NCI-H1436 (cell line): Measurements from ENCODE around the gene TMIGD3.

Experiments used
- DNase-seq: peaks from one replicate; lab custom pipeline; 2025; lab: John Stamatoyannopoulos, UW

TMIGD3 gene

DNA sequence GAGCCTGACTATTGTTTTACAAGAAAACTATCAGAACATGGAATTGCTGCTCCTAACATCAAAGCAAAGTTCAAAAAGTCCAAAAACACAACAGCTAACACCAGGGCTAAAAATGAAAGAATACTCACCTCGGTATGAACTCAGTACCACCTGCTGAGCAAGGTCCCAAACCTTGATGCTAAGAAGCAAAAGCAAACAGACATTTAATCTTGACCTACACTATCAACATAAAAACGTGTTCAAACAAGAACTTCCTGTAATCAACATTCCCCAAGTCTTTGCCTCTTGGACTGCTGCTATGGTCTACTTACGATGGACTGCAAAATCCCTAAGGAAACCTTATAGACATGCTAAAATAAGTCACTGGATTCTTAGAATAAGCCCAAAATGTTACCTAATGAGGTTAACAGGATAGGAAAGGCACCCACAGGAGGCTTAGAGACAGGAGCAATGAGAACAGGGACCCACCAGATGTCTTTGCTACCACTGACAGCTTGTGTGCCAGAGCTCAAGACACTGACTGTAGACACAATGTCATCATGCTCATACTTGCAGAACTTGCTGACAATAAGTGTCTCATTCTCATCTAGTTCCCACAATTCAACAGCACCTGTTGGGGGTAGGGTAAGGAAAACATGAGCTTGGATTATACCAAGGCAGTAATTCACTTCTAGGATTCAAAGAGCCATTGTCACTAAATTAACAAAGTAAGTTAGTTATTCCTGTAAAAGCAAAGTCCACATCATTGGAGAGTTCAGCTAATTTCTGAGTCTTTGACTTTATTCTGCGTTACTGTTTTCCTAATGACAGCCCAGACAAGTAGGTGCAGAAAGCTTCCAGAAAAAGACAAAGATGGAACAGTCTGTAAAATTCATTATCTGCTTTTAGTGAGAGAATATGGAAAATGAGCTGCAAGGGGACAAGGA lies 56.2 kb downstream of the TMIGD3 start:
- no peak for DNase-seq

DNA sequence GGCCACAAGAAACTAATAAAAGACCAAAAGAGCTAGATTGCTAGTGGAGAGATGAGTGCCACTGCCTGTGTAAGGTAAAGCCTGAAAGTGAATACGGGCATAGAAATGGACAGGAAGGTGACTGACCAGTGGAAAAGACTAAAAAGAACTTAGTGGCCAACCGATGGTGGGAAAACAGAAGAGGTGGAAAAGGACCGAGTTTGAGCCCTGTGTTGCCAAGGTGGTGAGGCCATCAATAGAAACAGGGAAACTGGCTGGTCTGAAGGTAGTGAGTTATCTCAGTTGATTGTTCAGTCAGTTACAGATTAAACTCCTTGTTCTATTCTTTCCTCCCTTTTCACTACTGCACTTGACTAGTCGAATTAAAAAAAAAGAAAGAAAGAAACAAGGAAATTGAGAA lies 56.9 kb downstream of the TMIGD3 start:
- no peak for DNase-seq

DNA sequence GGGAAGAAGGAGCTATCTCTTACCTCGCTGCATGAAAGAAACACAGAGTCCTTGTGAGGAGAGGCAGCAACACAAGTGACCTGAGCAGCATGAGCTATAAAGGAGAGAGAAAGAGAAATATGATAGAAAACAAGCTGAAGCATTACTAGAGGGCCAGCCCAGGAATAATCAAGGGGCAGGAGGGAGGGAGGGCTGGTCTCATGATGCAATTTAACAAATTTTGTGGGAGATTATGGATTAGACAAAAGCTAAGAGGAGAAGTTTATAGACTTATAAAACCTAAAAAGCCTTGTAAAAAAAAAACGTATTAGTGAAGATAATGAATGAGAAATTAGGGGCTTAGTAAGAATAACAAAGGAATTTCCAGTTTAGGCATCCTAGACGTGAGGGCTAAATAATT lies 59.4 kb downstream of the TMIGD3 start:
- no peak for DNase-seq

DNA sequence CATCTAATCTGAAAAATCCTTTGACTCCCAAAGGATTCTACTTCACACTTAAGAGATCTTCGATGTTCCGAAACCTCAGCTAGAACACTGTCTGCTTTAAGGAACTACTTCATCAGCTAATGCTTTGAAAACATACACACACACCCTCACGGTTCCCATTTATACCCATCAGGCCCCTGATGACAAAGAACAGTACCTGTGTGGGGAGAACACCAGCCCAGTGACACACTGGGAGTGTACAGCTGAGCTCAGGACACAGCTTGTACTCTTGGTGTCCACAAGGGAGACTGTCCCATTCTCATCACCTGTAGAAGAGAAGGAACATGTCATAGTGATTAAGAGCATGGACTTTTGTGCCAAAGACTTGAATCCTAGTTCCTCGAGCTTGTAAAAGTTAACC lies 61.0 kb downstream of the TMIGD3 start:
- DNase-seq: no peak

DNA sequence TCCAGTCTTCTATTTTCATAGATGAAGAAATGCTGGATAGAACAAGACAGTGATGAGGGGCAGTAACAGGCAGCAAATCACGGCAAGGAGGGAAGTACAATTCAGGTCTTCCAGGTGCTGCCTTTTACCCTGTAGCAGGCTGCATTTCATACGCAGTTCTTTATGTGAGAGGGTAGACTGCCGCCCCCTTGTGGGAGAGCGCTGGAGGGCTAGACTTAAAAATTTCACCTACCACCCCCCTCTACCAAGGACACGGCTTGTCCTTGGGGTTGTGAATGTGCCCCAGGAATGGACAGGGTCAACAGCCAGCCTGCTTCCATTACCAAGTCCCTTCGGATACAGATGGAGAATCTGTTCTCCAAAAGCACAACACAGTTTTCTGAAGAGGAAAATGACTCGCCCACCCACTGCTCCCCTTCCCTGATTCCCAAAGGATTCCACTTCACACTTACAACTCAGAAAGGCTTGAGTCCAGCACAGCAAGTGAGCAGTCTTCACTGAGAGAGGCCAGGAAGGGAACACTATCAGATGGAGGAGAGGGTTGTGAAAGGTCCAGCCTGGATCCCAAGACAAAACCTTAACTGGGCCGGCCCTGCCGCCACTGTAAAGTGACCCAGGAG lies 61.8 kb downstream of the TMIGD3 start:
- no peak for DNase-seq

DNA sequence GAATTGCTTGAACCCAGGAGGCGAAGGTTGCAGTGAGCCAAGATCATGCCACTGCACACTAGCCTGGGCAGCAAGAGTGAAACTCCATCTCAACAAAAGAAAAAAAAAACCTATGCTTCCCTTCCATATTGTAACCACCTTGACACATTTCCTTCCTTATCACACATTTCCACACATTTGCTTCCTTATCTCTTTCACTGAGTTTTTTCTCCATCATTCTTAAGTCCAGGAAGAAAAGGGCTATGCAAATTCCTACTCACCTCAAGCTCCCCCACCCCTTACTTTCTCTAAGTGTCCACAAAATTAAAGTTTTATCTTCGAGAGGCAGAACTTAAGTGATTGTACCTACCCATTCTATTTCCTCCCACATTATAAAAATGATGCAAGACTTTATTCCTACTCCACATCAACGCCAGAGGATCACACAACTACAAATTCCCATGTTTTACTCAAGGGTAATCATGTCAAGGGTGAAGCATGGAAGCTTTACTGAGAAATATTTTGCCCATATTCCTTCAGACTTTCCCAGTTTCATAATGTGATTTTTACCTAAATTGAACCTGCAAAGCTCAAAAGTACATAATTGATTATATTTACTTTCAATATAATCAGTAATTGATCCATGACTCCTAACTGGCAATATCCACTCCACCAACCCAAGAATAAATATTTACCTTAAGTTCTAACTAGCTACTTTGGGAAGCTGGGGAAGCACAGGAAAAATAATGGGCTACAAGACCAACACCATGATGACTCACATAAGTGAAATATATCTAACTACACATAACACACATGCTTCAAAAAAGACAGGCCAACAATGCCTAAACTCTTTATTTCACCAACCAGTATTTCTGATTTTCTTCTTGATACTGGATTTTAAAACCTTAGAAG lies 63.7 kb downstream of the TMIGD3 start:
- no peak for DNase-seq

DNA sequence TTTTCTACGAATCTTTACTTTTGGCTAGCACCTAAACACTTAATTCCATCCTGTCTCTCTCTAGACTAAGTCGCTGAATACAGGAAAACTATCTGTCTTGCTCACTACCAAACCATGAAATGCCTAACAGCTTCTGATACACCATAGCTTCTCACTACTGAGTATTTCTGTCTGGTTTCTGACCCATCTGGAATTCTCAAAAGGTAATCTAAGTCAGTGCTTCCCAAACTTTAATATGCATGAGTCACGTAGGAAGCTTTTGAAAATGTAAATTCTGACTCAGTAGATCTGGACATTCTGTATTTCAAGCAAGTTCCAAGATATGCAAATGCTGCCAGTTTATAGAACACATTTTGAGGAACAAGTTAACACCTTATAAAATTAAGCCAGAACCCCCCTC lies 66.7 kb downstream of the TMIGD3 start:
- no peak for DNase-seq
